ENCODE data around the gene SAMD10.

Gene SAMD10

GRCh38 chr20:63956664-63957003 is 22.8 kb downstream of the SAMD10 start:
- TF ChIP-seq CTCF (IDR thresholded peaks at IDR 0.05) = no peak
- peaks cover 7% of the 10 kb centered on the region for H3K27me3 ChIP-seq
- H3K36me3 ChIP-seq = no peaks in the 10 kb centered on the region
- H3K9me3 ChIP-seq = no peaks in the 10 kb centered on the region
- peak overlapping the region; percentile 50 for H3K27ac ChIP-seq
- peaks cover 36 to 41% of the 10 kb centered on the region in 2 experiments for H3K4me1 ChIP-seq (ENCODE audit: control insufficient read depth in 1 of 2, insufficient read depth in 1 of 2, low read depth in 1 of 2, low read length in 1 of 2)
- peak overlapping the region; percentile 82 to 83 for H3K4me3 ChIP-seq (ENCODE audit: low read depth in 1 of 2, low read length in 1 of 2)

GRCh38 chr20:63955827-63956663 is 23.4 kb downstream of the SAMD10 start, which contains the start of gene UCKL1:
Gene UCKL1 (minus strand): TSS chr20:63956416. CDS start chr20:63956372, 44 bp downstream.
- TF ChIP-seq CTCF (IDR thresholded peaks at IDR 0.05) = peak; percentile 8
- H3K4me1 ChIP-seq (ENCODE audit: control insufficient read depth in 1 of 2, insufficient read depth in 1 of 2, low read depth in 1 of 2, low read length in 1 of 2) = peaks cover 36 to 41% of the 10 kb centered on the region in 2 experiments
- H3K36me3 ChIP-seq = no peaks in the 10 kb centered on the region

GRCh38 chr20:63955281-63955826 is 24.1 kb downstream of the SAMD10 start:
- Histone ChIP-seq H3K27me3 (peaks cover 7% of the 10 kb centered on the region), H3K36me3 (peaks cover 4% of the 10 kb centered on the region), H3K4me3 (ENCODE audit: low read depth in 1 of 2, low read length in 1 of 2) (peak overlapping the region; percentile 82 to 83), H3K9me3 (no peaks in the 10 kb centered on the region), H3K4me1 (ENCODE audit: control insufficient read depth in 1 of 2, insufficient read depth in 1 of 2, low read depth in 1 of 2, low read length in 1 of 2) (peaks cover 36 to 41% of the 10 kb centered on the region in 2 experiments), H3K27ac (peak overlapping the region; percentile 50)
- no peak for TF ChIP-seq CTCF (IDR thresholded peaks at IDR 0.05)

More at GRCh38 chr20:63955827-63956663, 23.4 kb downstream of the SAMD10 start, which contains the start of gene UCKL1:
- peak within 1 kb of the TSS; percentile 82 to 83 for H3K4me3 ChIP-seq (ENCODE audit: low read depth in 1 of 2, low read length in 1 of 2)
- no peaks in the 10 kb centered on the region for H3K9me3 ChIP-seq
- H3K27me3 ChIP-seq = peaks cover 7% of the 10 kb centered on the region
- peak within 1 kb of the TSS; percentile 50 for H3K27ac ChIP-seq

- H3K27me3 ChIP-seq = peaks cover 7% of the 10 kb centered on the region
- peaks cover 4% of the 10 kb centered on the region for H3K36me3 ChIP-seq
- H3K27ac ChIP-seq = peak overlapping the region; percentile 50
- no peaks in the 10 kb centered on the region for H3K9me3 ChIP-seq
- no peak for TF ChIP-seq CTCF (IDR thresholded peaks at IDR 0.05)
- peaks cover 45 to 54% of the 10 kb centered on the region in 2 experiments for H3K4me1 ChIP-seq (ENCODE audit: control insufficient read depth in 1 of 2, insufficient read depth in 1 of 2, low read depth in 1 of 2, low read length in 1 of 2)
- H3K4me3 ChIP-seq (ENCODE audit: low read depth in 1 of 2, low read length in 1 of 2) = no peak overlapping the region
Measured at GRCh38 chr20:63953764-63954429, 25.5 kb downstream of the SAMD10 start.

GRCh38 chr20:63952769-63953168 is 26.7 kb downstream of the SAMD10 start:
- TF ChIP-seq CTCF (IDR thresholded peaks at IDR 0.05) = no peak
- no peaks in the 10 kb centered on the region for H3K9me3 ChIP-seq
- no peak overlapping the region for H3K4me3 ChIP-seq (ENCODE audit: low read depth in 1 of 2, low read length in 1 of 2)
- H3K27me3 ChIP-seq = peaks cover 7% of the 10 kb centered on the region
- peaks cover 4% of the 10 kb centered on the region for H3K36me3 ChIP-seq
- peaks cover 57 to 65% of the 10 kb centered on the region in 2 experiments for H3K4me1 ChIP-seq (ENCODE audit: control insufficient read depth in 1 of 2, insufficient read depth in 1 of 2, low read depth in 1 of 2, low read length in 1 of 2)
- no peak overlapping the region for H3K27ac ChIP-seq
